ENCODE results near the gene FOXG1.

FOXG1 gene

GRCh38 chr14:28776482-28777266 is 10.1 kb downstream of the FOXG1 start:
- DNase-seq (ENCODE audit: low spot score) = no peak

- DNase-seq (ENCODE audit: low spot score) = peak; percentile 61
Observed at GRCh38 chr14:28777471-28778137, 11.0 kb downstream of the FOXG1 start.

GRCh38 chr14:28778138-28779117 is 11.8 kb downstream of the FOXG1 start:
- DNase-seq (ENCODE audit: low spot score) = peak; percentile 62

- DNase-seq (ENCODE audit: low spot score) = no peak
Observed at GRCh38 chr14:28779456-28779855, 12.9 kb downstream of the FOXG1 start.

GRCh38 chr14:28780843-28781820 is 14.5 kb downstream of the FOXG1 start:
- no peak for DNase-seq (ENCODE audit: low spot score)

GRCh38 chr14:28782301-28782700 is 15.7 kb downstream of the FOXG1 start:
- DNase-seq (ENCODE audit: low spot score) = no peak

- no peak for DNase-seq (ENCODE audit: low spot score)
Observed at GRCh38 chr14:28783664-28784063, 17.1 kb downstream of the FOXG1 start.

- no peak for DNase-seq (ENCODE audit: low spot score)
Observed at GRCh38 chr14:28784096-28785048, 17.8 kb downstream of the FOXG1 start.

GRCh38 chr14:28785096-28785952 is 18.7 kb downstream of the FOXG1 start:
- DNase-seq (ENCODE audit: low spot score) = peak; percentile 55

- DNase-seq (ENCODE audit: low spot score) = no peak
Observed at GRCh38 chr14:28807518-28807917, 40.9 kb downstream of the FOXG1 start.

GRCh38 chr14:28813810-28814209 is 47.2 kb downstream of the FOXG1 start:
- DNase-seq (ENCODE audit: low spot score) = no peak

Data from ecto neural progenitor cell (in vitro differentiated cells).